ENCODE measurements around the gene CDCA3.

Gene CDCA3

GRCh38 chr12:6819106-6820030 lies 31.7 kb downstream of the CDCA3 start:
- no peak for DNase-seq

- DNase-seq = no peak
These were observed 32.4 kb downstream of the CDCA3 start for GRCh38 chr12:6818645-6819044.

GRCh38 chr12:6818222-6818621 lies 32.9 kb downstream of the CDCA3 start:
- no peak for DNase-seq

GRCh38 chr12:6817662-6818157 lies 33.4 kb downstream of the CDCA3 start:
- no peak for DNase-seq

- DNase-seq = no peak
These were observed 34.0 kb downstream of the CDCA3 start for GRCh38 chr12:6817098-6817497.

GRCh38 chr12:6816598-6816997 lies 34.5 kb downstream of the CDCA3 start:
- no peak for DNase-seq

GRCh38 chr12:6813363-6813762 lies 37.7 kb downstream of the CDCA3 start:
- no peak for DNase-seq

- DNase-seq = no peak
These were observed 40.3 kb downstream of the CDCA3 start for GRCh38 chr12:6810758-6811157.

- DNase-seq = no peak
These were observed 42.0 kb downstream of the CDCA3 start for GRCh38 chr12:6809056-6809455.

- DNase-seq = no peak
These were observed 43.9 kb downstream of the CDCA3 start for GRCh38 chr12:6807170-6807569.

GRCh38 chr12:6799147-6799546 lies 51.9 kb downstream of the CDCA3 start:
- DNase-seq = no peak

Data from NCI-H1417 treated with DMSO at 0.1 percent for 48 hours (cell line).